Limb (tissue), 2 donors: ENCODE data around the gene LAMC1.

Experiments
- DNase-seq, 2 donors: peaks; one replicate each; pipeline ENCODE4 v3.0.0-alpha.2; 2016; ENCODE audit errors: extremely low spot score in 2 of 2

LAMC1 gene

GRCh38 chr1:183019860-183020259 is 3.4 kb upstream of the LAMC1 start:
- no peak for DNase-seq

GRCh38 chr1:183021405-183022201 is 1.6 kb upstream of the LAMC1 start:
- no peak for DNase-seq

GRCh38 chr1:183022202-183023145 is 746 bp upstream of the LAMC1 start:
- DNase-seq, result peak; percentile 77 to 81

GRCh38 chr1:183023601-183024316 is 539 bp downstream of the LAMC1 start:
- peak in 1 of 2 donors; percentile 78 for DNase-seq

- DNase-seq, result no peak
Measured at GRCh38 chr1:183024317-183025009, 1.2 kb downstream of the LAMC1 start.

- no peak for DNase-seq
Measured at GRCh38 chr1:183025010-183025337, 1.8 kb downstream of the LAMC1 start.

- DNase-seq, result no peak
Measured at GRCh38 chr1:183025782-183026774, 2.9 kb downstream of the LAMC1 start.

- no peak for DNase-seq
Measured at GRCh38 chr1:183027031-183027430, 3.8 kb downstream of the LAMC1 start.

GRCh38 chr1:183027791-183028190 is 4.6 kb downstream of the LAMC1 start:
- DNase-seq, result no peak

- no peak for DNase-seq
Measured at GRCh38 chr1:183029591-183030000, 6.4 kb downstream of the LAMC1 start.

- DNase-seq, result no peak
Measured at GRCh38 chr1:183030053-183030452, 6.8 kb downstream of the LAMC1 start.

- DNase-seq, result no peak
Measured at GRCh38 chr1:183032122-183032921, 9.1 kb downstream of the LAMC1 start.

GRCh38 chr1:183033205-183033604 is 10.0 kb downstream of the LAMC1 start:
- no peak for DNase-seq

GRCh38 chr1:183034682-183035081 is 11.5 kb downstream of the LAMC1 start:
- no peak for DNase-seq

- DNase-seq, result no peak
Measured at GRCh38 chr1:183038333-183038866, 15.2 kb downstream of the LAMC1 start.

- DNase-seq, result no peak
Measured at GRCh38 chr1:183038913-183039312, 15.7 kb downstream of the LAMC1 start.

GRCh38 chr1:183039330-183039729 is 16.1 kb downstream of the LAMC1 start:
- DNase-seq, result no peak

GRCh38 chr1:183039985-183040447 is 16.8 kb downstream of the LAMC1 start:
- no peak for DNase-seq

- DNase-seq, result no peak
Measured at GRCh38 chr1:183040547-183040971, 17.3 kb downstream of the LAMC1 start.
